Brain microvascular endothelial cell (primary cell): ENCODE results near the gene FBXO9.

Experiments used
- DNase-seq: peaks from one replicate; pipeline ENCODE4 v3.0.0-alpha.2; 2020
- H3K27ac ChIP-seq: fragments of 250-450 bp; sonication (Bioruptor Pico); 2 replicates; pipeline ENCODE4 v1.5.1; 2020; ENCODE audit warnings: mild to moderate bottlenecking, moderate library complexity
- H3K27me3 ChIP-seq: fragments of 250-450 bp; sonication (Bioruptor Pico); replicated peaks from 2 replicates; pipeline ENCODE4 v1.5.1; 2020; ENCODE audit warnings: mild to moderate bottlenecking
- H3K36me3 ChIP-seq: fragments of 250-450 bp; sonication (Bioruptor Pico); replicated peaks from 2 replicates; pipeline ENCODE4 v1.5.1; 2020; ENCODE audit warnings: mild to moderate bottlenecking
- H3K4me3 ChIP-seq: 2 replicates; pipeline ENCODE4 v1.5.1; 2011; ENCODE audit warnings: low read depth, mild to moderate bottlenecking, control low read depth, low read length, moderate library complexity
- CTCF ChIP-seq: IDR thresholded peaks from 2 replicates; pipeline ENCODE4 v1.5.1; 2011; ENCODE audit warnings: low read depth, mild to moderate bottlenecking, moderate library complexity, low read length, control low read depth, inconsistent platforms; ENCODE audit errors: missing control alignments
- in situ Hi-C: cut with HindIII; loops from 2 replicates; pipeline ENCODE4 v1.10.0; 2017; ENCODE audit warnings: low sequenced_read_pairs, low pct_ligation_motif_present

Gene FBXO9

GRCh38 chr6:53042112-53042511, 23.1 kb upstream of the FBXO9 start:
- Histone ChIP-seq H3K4me3 (no peak overlapping the region), H3K36me3 (no peaks in the 10 kb centered on the region), H3K27ac (peak overlapping the region; percentile 87), H3K27me3 (no peaks in the 10 kb centered on the region)
- in situ Hi-C loops, result no loop called here
- peak; percentile 73 for DNase-seq
- no peak for TF ChIP-seq CTCF

GRCh38 chr6:53043581-53043980, 21.6 kb upstream of the FBXO9 start:
- no peaks in the 10 kb centered on the region for H3K36me3 ChIP-seq
- H3K4me3 ChIP-seq, result no peak overlapping the region
- in situ Hi-C loops, result no loop called here
- no peak for DNase-seq
- TF ChIP-seq CTCF, result no peak
- H3K27ac ChIP-seq, result peak overlapping the region; percentile 87
- H3K27me3 ChIP-seq, result no peaks in the 10 kb centered on the region

- in situ Hi-C loops, result no loop called here
- DNase-seq, result peak; percentile 89
- H3K27me3 ChIP-seq, result no peaks in the 10 kb centered on the region
- peak overlapping the region; percentile 87 for H3K27ac ChIP-seq
- H3K4me3 ChIP-seq, result no peak overlapping the region
- no peak for TF ChIP-seq CTCF
- H3K36me3 ChIP-seq, result no peaks in the 10 kb centered on the region
Measured at GRCh38 chr6:53044071-53044470, 21.1 kb upstream of the FBXO9 start.

DNA sequence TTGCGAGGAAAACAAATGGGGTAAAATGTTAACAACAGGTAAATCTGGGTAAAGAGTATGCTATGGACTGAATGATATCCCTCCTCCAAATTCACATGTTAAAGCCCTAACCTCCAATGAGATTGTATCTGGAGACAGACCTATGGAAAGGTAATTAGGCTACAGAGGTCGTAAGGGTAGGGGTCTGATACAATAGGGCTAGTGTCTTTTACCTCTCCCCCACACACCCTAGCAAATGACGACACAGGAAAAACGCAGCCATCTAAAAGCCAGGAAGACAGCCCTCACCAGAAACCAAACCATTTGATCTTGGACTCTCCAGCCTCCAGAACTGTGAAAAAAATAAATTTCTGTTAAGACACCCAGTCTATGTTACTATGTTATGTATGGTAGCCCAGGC, 20.6 kb upstream of the FBXO9 start:
- no peak for TF ChIP-seq CTCF
- Histone ChIP-seq H3K27me3 (no peaks in the 10 kb centered on the region), H3K27ac (peak overlapping the region; percentile 87), H3K4me3 (no peak overlapping the region), H3K36me3 (no peaks in the 10 kb centered on the region)
- DNase-seq, result no peak
- in situ Hi-C loops, result no loop called here

DNA sequence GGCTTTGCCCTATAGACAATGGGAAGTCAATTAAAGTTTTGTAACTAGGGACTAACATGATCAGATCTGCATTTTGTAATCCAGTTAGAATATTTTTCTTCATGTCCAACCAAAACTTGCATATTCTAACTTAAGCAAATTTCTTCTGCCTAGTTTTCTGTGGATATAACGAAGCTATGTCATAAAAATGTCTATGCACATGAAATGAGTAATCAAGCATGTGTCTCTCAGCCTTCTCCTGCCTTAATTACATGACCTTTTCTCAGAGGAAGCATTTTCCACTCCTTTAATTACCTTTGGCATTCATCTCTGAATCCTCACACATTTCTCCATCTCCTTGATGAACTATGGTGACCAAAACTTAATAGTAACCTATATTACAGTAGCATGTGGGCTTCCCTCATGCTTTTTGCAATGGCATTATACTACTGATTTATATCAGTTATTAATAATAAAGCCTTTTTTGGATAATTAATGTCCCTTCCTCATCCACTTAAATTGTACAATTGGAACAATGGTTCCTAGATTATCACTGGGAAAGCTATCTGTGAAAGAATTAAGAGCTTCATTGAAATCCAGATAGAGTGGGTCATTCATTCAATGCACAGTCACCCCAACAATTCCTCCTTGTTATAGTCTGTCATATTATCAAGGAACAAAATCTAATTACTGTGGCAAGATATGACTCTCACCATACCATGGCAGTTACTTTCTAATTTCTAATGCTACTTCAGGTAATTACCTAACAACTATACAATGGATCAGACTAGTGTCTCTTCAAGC, 19.1 kb upstream of the FBXO9 start:
- in situ Hi-C loops, result no loop called here
- no peak for DNase-seq
- no peak for TF ChIP-seq CTCF
- H3K4me3 ChIP-seq, result no peak overlapping the region
- H3K36me3 ChIP-seq, result no peaks in the 10 kb centered on the region
- H3K27me3 ChIP-seq, result no peaks in the 10 kb centered on the region
- H3K27ac ChIP-seq, result no peak overlapping the region
